ENCODE results near the gene NCSTN.
A peak's percentile ranks its signal among the peaks of the same experiment; 100 is the strongest.
"Not testable (repeated sequence)": the region's sequence is repeated elsewhere in the genome, so short reads cannot be mapped to it uniquely, and the experiment has no call there.

The NCSTN gene

GRCh38 chr1:160371756-160372155 is 28.6 kb downstream of the NCSTN start:
- no peak overlapping the region for H3K4me3 Mint-ChIP-seq
- H3K9me3 Mint-ChIP-seq = no peaks in the 10 kb centered on the region
- no peak for ATAC-seq
- no peak for DNase-seq
- H3K36me3 Mint-ChIP-seq (ENCODE audit: low read depth) = no peaks in the 10 kb centered on the region
- H3K27ac Mint-ChIP-seq = no peak overlapping the region
- peaks cover 13% of the 10 kb centered on the region for H3K4me1 Mint-ChIP-seq
- no peaks in the 10 kb centered on the region for H3K27me3 Mint-ChIP-seq

GRCh38 chr1:160373696-160374095 is 30.5 kb downstream of the NCSTN start:
- H3K27ac Mint-ChIP-seq = no peak overlapping the region
- H3K4me1 Mint-ChIP-seq = peaks cover 13% of the 10 kb centered on the region
- H3K27me3 Mint-ChIP-seq = no peaks in the 10 kb centered on the region
- ATAC-seq (no peak), DNase-seq (no peak)
- H3K9me3 Mint-ChIP-seq = no peaks in the 10 kb centered on the region
- no peak overlapping the region for H3K4me3 Mint-ChIP-seq
- H3K36me3 Mint-ChIP-seq (ENCODE audit: low read depth) = no peaks in the 10 kb centered on the region

GRCh38 chr1:160374306-160375110 is 31.3 kb downstream of the NCSTN start:
- ATAC-seq (no peak), DNase-seq (no peak)
- no peak overlapping the region for H3K4me3 Mint-ChIP-seq
- H3K36me3 Mint-ChIP-seq (ENCODE audit: low read depth) = no peaks in the 10 kb centered on the region
- H3K9me3 Mint-ChIP-seq = no peaks in the 10 kb centered on the region
- no peak overlapping the region for H3K27ac Mint-ChIP-seq
- no peaks in the 10 kb centered on the region for H3K27me3 Mint-ChIP-seq
- peaks cover 13% of the 10 kb centered on the region for H3K4me1 Mint-ChIP-seq

- H3K27ac Mint-ChIP-seq = no peak overlapping the region
- no peaks in the 10 kb centered on the region for H3K27me3 Mint-ChIP-seq
- H3K36me3 Mint-ChIP-seq (ENCODE audit: low read depth) = no peaks in the 10 kb centered on the region
- DNase-seq (peak; percentile 18), ATAC-seq (peak; percentile 71)
- H3K9me3 Mint-ChIP-seq = no peaks in the 10 kb centered on the region
- H3K4me3 Mint-ChIP-seq = no peak overlapping the region
- peaks cover 13% of the 10 kb centered on the region for H3K4me1 Mint-ChIP-seq
Measured at GRCh38 chr1:160375788-160376524, 32.8 kb downstream of the NCSTN start.

GRCh38 chr1:160376525-160377131 is 33.4 kb downstream of the NCSTN start:
- Mint-ChIP-seq H3K27me3 (no peaks in the 10 kb centered on the region), H3K27ac (no peak overlapping the region), H3K4me1 (peaks cover 13% of the 10 kb centered on the region), H3K9me3 (no peaks in the 10 kb centered on the region), H3K4me3 (no peak overlapping the region), H3K36me3 (ENCODE audit: low read depth) (no peaks in the 10 kb centered on the region)
- DNase-seq = peak; percentile 18
- peak; percentile 78 for ATAC-seq

- no peaks in the 10 kb centered on the region for H3K36me3 Mint-ChIP-seq (ENCODE audit: low read depth)
- peaks cover 13% of the 10 kb centered on the region for H3K4me1 Mint-ChIP-seq
- no peak overlapping the region for H3K27ac Mint-ChIP-seq
- H3K27me3 Mint-ChIP-seq = no peaks in the 10 kb centered on the region
- no peak for DNase-seq
- H3K9me3 Mint-ChIP-seq = no peaks in the 10 kb centered on the region
- H3K4me3 Mint-ChIP-seq = no peak overlapping the region
- ATAC-seq = no peak
Measured at GRCh38 chr1:160377585-160378206, 34.5 kb downstream of the NCSTN start.

- H3K36me3 Mint-ChIP-seq (ENCODE audit: low read depth); H3K27ac Mint-ChIP-seq; H3K27me3 Mint-ChIP-seq; H3K9me3 Mint-ChIP-seq; H3K4me1 Mint-ChIP-seq; H3K4me3 Mint-ChIP-seq; ATAC-seq; DNase-seq: not testable (repeated sequence)
Measured at GRCh38 chr1:160384812-160385211, 41.6 kb downstream of the NCSTN start.

DNA sequence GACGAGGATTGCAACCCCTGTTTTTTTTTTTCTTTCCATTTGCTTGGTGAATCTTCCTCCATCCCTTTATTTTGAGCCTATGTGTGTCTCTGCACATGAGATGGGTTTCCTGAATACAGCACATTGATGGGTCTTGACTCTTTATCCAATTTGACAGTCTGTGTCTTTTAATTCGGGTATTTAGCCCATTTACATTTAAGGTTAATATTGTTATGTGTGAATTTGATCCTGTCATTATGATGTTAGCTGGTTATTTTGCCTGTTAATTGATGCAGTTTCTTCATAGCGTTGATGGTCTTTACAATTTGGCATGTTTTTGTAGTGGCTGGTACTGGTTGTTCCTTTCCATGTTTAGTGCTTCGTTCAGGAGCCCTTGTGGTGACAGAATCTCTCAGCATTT is 45.2 kb downstream of the NCSTN start:
- not testable (repeated sequence) for DNase-seq; H3K27ac Mint-ChIP-seq; H3K36me3 Mint-ChIP-seq (ENCODE audit: low read depth); H3K9me3 Mint-ChIP-seq; ATAC-seq; H3K4me1 Mint-ChIP-seq; H3K4me3 Mint-ChIP-seq; H3K27me3 Mint-ChIP-seq

DNA sequence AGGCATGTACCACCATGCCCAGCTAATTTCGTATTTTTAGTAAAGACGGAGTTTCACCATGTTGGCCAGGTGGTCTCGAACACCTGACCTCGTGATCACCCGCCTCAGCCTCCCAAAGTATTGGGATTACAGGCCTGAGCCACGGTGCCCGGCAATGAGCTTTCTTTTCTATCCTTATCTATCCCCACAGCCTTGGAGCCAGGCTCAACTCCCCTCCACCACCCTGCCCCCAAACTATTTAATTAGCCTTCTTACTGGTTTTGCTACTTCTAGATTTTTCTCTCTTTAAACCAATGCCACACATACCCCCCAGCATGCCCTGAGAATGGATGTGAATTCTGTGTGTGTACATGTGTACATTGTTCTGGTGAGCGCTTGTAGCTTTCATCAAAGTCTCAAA is 51.5 kb downstream of the NCSTN start:
- ATAC-seq = no peak
- no peaks in the 10 kb centered on the region for H3K36me3 Mint-ChIP-seq (ENCODE audit: low read depth)
- H3K27ac Mint-ChIP-seq = no peak overlapping the region
- peaks cover 3% of the 10 kb centered on the region for H3K27me3 Mint-ChIP-seq
- no peaks in the 10 kb centered on the region for H3K4me1 Mint-ChIP-seq
- DNase-seq = no peak
- H3K9me3 Mint-ChIP-seq = no peaks in the 10 kb centered on the region
- H3K4me3 Mint-ChIP-seq = no peak overlapping the region

- ATAC-seq = no peak
- peaks cover 14% of the 10 kb centered on the region for H3K27me3 Mint-ChIP-seq
- H3K4me1 Mint-ChIP-seq = peaks cover 11% of the 10 kb centered on the region
Measured at GRCh38 chr1:160397651-160398050, 54.5 kb downstream of the NCSTN start.

GRCh38 chr1:160398823-160399222 is 55.6 kb downstream of the NCSTN start:
- Mint-ChIP-seq H3K4me3 (no peak overlapping the region), H3K4me1 (peaks cover 11% of the 10 kb centered on the region), H3K27ac (no peak overlapping the region), H3K27me3 (peaks cover 14% of the 10 kb centered on the region), H3K36me3 (ENCODE audit: low read depth) (no peaks in the 10 kb centered on the region), H3K9me3 (no peaks in the 10 kb centered on the region)
- ATAC-seq (peak; percentile 13), DNase-seq (no peak)

More at GRCh38 chr1:160397651-160398050, 54.5 kb downstream of the NCSTN start:
- no peaks in the 10 kb centered on the region for H3K9me3 Mint-ChIP-seq
- DNase-seq = no peak
- H3K36me3 Mint-ChIP-seq (ENCODE audit: low read depth) = no peaks in the 10 kb centered on the region
- H3K27ac Mint-ChIP-seq = no peak overlapping the region
- H3K4me3 Mint-ChIP-seq = no peak overlapping the region

DNA sequence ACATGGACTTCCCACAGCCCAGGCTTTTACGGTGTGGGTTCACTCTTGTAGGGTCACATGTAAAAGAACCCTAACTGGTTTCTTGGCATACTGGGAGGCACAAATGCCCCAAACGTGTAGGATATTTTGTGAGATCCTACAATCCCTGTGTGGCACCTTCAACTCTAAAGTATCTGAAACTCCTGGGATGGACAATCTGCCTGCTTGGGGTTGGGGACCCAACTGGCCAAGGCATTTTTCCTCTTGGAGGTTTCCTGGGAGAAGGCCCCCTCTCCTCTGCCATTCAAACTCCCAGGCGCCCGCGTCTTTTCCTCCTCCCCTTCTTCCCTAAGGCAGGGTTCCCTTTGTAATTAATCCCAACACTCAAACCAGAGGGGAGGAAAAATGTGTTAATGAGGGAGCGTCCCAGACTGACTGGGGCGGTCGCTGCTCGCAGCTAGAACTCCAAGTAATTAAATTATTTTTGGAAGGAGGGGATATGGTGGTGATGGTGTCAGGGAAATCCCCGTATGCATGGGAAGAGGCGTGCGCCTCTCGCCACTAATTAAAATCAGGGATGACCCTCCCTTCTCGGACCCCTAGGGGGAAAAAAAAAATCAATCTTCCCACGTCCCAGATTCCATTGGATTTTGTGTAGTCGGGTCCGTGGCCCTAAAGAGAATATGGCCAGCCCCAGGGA is 56.5 kb downstream of the NCSTN start:
- peak overlapping the region; percentile 31 for H3K4me3 Mint-ChIP-seq
- no peak for DNase-seq

DNA sequence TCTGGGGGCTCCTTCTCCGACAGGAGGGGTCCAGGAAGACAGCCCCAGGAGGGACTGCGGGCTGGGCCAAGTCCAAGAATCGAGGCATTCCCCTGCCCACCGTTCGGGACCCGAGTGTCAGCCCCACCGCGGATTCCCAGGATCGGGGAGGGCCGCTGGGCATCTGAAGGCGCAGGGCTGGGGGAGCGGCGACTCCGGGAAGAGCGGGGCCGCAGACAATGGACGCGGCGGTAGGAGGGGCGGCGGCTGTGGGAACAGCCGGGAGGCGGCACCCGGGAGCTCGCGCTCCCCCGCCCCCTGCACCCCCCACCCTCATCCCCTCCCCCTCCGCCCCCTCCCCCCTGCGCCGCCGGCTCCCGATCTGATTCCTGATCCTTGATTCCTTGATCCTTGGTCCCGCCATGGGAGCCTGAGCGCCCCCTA is 57.1 kb downstream of the NCSTN start, which contains the start of gene VANGL2:
Gene VANGL2 (plus strand): TSS at position 342 of the 423 bp plus-strand sequence. CDS start 15,274 bp downstream, outside the sequence.
- no peaks in the 10 kb centered on the region for H3K36me3 Mint-ChIP-seq (ENCODE audit: low read depth)
- ATAC-seq (no peak), DNase-seq (peak; percentile 65)
- H3K9me3 Mint-ChIP-seq = no peaks in the 10 kb centered on the region
- peak within 1 kb of the TSS; percentile 39 for H3K4me3 Mint-ChIP-seq
- no peak within 1 kb of the TSS for H3K27ac Mint-ChIP-seq
- H3K4me1 Mint-ChIP-seq = peaks cover 11% of the 10 kb centered on the region
- H3K27me3 Mint-ChIP-seq = peaks cover 12% of the 10 kb centered on the region

More for the DNA sequence above, 56.5 kb downstream of the NCSTN start:
- H3K36me3 Mint-ChIP-seq (ENCODE audit: low read depth) = no peaks in the 10 kb centered on the region
- H3K27ac Mint-ChIP-seq = no peak overlapping the region
- H3K27me3 Mint-ChIP-seq = peaks cover 13% of the 10 kb centered on the region
- no peaks in the 10 kb centered on the region for H3K9me3 Mint-ChIP-seq
- H3K4me1 Mint-ChIP-seq = peaks cover 11% of the 10 kb centered on the region
- no peak for ATAC-seq

Data from activated naive CD8-positive, alpha-beta T cell treated with anti-CD3 and anti-CD28 coated beads, Interleukin-2, amount 50 U/mL, for 24 hours (primary cell).